NCI-H2171 treated with DMSO at 0.1 percent for 48 hours (cell line): ENCODE results near the gene CHCHD6.

Source experiments
- DNase-seq: peaks from one replicate; lab custom pipeline; 2025; lab: John Stamatoyannopoulos, UW

CHCHD6 gene

GRCh38 chr3:126743350-126743749, 39.3 kb downstream of the CHCHD6 start:
- peak; percentile 16 for DNase-seq

- DNase-seq, result no peak
Measured at GRCh38 chr3:126743781-126744180, 39.7 kb downstream of the CHCHD6 start.

DNA sequence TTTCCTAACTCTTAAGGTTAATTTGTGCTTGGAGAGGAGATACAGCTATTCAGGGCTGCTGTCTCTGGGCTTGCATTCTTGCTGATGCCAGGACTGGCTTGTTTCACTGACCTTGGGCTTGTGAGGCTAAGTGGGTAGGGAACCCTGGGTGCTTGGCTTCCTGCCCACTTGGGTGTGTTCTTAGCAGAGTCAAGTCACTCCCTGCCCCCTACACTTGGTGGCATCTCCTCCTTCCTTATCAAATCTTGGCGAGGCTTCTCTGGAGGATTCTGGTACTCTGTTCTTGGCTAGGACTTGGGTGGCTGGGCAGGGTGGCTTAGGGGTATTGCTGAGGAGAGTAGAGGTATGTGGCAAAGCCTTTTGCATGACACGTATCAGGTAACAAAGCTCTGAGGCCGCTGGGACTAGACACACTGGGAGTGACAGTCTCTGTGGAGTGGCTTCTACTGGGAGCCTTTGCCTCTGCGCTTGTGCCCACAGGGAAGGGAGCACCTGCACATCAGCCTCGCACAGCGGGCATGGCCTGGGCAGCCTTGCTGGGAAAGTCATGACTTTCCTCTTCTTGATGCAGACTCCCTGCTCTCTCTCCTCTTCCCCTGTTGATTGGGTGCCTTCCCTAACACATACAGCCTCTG, 41.8 kb downstream of the CHCHD6 start:
- DNase-seq, result no peak

DNA sequence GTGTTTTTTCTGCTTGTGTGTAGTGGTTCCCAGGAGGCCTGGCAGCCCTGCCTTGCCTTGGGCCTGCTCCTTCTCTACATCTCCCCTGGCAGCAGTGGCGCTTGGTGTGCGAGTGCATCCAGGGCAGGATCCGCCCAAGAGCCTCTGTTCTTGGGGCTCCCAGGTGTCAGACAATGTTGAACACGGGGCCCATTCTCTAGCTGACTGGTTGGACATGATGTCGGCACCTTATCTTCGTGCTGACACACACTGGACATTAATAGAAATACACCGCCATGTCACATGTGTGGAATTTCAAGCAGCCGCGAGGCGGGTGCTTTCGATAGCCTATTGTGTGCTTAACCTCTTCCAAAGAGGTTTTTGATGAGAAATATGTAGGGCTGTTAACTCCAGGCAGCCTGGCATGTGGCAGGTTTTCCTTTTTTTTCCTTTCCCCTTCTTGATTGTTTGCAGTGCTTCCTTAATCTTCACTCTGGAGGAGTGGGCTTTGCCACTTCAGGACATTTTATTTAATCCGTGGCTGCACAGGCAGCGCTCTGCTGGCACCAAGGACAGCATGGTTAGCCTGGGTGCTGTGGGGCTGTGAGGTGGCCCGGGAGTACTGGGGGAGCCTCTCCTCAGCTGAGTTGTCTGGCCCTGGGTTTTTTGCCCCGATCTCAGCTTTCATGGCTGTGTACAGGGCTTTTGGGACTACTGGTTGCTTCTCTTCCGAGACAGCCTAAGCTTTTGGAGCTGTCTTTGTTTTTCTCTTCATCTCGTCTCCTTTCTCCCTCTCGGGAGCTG, 42.5 kb downstream of the CHCHD6 start:
- DNase-seq, result no peak

- DNase-seq, result no peak
Measured at GRCh38 chr3:126747768-126748167, 43.7 kb downstream of the CHCHD6 start.

DNA sequence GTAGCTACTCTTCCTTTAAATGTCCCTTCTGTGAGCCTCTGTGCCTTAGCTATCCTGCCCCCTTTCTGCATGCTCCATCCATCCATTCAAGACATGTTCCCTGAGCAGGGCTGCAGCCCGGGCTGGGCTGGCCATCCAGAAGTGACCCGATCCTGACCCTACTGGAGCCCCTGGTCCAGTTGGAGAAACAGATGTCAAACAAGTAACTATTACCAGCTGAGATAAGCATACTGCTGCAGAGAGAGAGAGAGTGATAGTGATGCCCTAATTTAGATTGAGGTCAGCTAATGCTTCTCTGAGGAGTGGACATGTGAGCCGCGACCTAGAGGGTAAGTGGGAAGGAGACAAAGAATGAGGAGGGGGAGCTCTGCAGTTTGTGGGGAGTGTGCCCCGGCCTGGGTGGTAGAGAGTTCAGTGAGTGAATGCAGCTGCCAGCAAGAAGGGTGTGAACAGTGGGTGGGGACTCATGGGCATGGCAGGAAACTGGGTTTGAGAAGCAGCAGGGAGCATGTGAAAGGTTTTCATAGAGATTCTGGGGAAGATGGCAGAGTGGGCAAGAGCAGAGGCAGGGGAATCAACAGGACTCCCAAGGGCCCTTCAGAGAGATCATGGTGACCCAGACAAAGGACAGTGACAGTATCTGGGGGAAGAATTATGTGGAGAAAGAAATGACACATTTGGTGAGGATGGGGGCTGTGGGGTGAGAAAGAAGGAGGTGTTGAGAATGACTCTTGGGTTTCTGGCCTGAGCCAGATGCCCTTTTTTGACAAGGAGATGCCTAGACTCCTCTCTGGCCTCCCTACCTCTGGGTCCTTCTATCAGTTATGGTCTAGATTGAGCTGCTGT, 44.9 kb downstream of the CHCHD6 start:
- no peak for DNase-seq

DNA sequence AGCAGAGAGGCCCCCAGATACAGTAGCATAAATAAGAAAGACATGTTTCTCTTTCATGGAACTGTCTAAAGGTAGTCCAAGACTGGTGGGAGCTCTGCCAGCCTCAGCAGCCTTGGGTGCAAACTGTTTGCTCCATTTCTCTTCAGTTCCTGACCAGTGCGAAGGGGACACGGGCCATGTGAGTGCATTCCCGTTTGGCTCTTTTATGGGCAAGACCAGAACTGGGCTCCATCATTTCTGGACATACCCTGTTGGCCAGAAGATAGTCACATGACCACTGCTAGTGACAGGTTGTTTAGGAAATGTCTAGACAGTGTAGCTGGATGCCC, 45.5 kb downstream of the CHCHD6 start:
- DNase-seq, result no peak

DNA sequence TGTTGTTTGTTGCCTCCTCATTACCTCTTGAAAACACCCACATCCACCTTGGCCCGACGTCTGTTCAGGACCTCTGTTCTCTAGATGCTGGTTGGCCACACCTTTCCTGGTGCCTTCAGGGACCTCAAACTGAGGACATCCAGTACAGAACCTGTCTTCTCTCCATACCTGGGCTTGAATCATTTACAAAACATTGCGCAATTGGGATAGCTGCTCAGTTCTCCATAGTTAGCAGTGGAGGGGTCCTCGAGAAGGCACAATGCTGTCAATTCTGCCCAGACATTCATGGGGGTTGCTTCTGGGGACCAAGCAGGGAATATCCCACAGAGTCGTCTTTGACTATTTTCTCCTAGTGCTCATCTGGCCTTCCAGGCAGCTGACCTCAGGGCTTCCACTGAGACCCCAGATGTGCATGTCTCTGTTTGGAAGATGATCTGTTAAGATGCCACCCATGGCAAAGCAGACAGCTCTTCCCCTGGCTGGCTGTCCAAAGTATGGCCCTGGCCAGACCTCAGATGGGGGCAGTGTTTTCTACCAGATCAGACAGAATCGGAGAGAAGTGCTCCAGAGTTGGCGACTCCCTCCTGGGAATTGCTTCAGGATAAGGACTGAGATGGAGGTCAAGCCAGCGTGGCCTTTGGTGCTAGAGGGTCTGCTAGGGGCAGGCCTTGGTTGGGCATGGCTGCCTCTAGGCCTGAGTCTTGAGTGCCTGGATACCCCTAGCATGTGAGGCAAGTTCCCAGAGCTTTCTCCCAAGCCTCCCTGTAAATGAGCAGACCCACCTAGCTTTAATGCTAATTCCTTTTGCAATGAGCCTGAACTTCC, 46.1 kb downstream of the CHCHD6 start:
- DNase-seq, result no peak

- DNase-seq, result peak; percentile 86
Measured at GRCh38 chr3:126750756-126751121, 46.7 kb downstream of the CHCHD6 start.

GRCh38 chr3:126751611-126752302, 47.7 kb downstream of the CHCHD6 start:
- no peak for DNase-seq

- peak; percentile 70 for DNase-seq
Measured at GRCh38 chr3:126752303-126753190, 48.5 kb downstream of the CHCHD6 start.

- no peak for DNase-seq
Measured at GRCh38 chr3:126753191-126754160, 49.4 kb downstream of the CHCHD6 start.

GRCh38 chr3:126755866-126756265, 51.8 kb downstream of the CHCHD6 start:
- no peak for DNase-seq

GRCh38 chr3:126758026-126758425, 54.0 kb downstream of the CHCHD6 start:
- DNase-seq, result no peak

DNA sequence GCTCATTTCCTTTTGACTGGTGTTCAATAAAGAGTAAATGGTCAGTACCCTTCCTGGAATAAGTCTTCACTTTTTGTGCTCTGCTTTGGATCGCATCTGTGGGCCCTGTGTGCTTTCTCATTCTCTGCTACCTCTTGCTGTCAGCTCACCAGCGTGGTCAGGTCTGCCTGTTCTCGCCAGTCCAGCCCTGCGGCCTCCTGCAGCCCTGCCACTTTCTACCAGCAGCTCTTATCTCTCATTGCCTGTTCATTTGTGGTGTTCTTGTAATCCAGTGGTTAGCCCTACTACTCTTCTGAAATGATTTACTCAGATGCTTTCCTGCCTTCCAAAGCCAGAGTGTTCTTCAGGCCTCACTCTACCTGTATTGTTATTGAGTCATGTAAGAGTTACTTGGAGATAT, 54.8 kb downstream of the CHCHD6 start:
- DNase-seq, result no peak

DNA sequence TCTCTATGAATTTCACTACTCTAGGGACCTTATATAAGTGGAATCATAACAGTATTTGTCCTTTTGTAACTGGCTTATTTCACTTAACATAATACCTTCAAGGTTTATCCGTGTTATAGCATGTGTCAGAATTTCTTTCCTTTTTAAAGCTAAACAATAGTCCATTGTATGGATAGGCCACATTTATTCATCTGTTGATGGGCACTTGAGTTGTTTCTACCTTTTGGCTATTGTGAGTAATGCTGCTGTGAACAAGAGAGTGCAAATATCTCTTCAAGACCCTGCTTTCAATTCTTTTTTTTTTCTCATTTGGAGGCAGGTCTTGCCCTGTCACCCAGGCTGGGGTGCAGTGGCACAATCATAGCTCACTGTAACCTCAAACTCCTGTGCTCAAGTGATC, 56.5 kb downstream of the CHCHD6 start:
- no peak for DNase-seq

- DNase-seq, result no peak
Measured at GRCh38 chr3:126763035-126763434, 59.0 kb downstream of the CHCHD6 start.

- no peak for DNase-seq
Measured at GRCh38 chr3:126765187-126766069, 61.4 kb downstream of the CHCHD6 start.
